ENCODE results near the gene C1orf74.
"Not testable (repeated sequence)": the region's sequence is repeated elsewhere in the genome, so short reads cannot be mapped to it uniquely, and the experiment has no call there.

Gene C1orf74

DNA sequence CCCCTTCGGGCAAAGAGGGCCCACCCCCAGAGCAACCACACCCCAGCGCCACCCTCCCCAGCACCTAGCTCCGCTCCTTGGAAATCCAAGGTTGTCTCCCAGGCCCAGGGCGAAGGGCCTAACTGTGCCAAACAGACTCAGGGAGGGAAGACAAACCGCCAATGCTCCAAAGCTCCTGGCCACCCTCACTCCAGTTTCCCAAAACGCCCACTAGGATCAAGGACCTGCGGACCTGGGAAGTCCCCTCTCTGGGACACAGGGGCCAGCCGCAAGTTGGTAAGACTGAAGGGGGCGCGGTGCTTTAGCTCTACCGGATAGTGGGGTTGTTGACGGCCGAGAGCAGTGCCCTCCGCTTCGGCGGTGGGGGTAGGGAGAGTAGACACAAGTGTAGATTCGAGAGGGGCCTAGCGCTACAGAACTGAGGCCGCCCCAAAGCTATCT, 21.0 kb upstream of the C1orf74 start:
- peak overlapping the region; percentile 82 for H3K27ac ChIP-seq
- TF ChIP-seq, protein P1, sequence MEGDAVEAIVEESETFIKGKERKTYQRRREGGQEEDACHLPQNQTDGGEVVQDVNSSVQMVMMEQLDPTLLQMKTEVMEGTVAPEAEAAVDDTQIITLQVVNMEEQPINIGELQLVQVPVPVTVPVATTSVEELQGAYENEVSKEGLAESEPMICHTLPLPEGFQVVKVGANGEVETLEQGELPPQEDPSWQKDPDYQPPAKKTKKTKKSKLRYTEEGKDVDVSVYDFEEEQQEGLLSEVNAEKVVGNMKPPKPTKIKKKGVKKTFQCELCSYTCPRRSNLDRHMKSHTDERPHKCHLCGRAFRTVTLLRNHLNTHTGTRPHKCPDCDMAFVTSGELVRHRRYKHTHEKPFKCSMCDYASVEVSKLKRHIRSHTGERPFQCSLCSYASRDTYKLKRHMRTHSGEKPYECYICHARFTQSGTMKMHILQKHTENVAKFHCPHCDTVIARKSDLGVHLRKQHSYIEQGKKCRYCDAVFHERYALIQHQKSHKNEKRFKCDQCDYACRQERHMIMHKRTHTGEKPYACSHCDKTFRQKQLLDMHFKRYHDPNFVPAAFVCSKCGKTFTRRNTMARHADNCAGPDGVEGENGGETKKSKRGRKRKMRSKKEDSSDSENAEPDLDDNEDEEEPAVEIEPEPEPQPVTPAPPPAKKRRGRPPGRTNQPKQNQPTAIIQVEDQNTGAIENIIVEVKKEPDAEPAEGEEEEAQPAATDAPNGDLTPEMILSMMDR (conservative IDR thresholded peaks at IDR 0.05), result no peak

DNA sequence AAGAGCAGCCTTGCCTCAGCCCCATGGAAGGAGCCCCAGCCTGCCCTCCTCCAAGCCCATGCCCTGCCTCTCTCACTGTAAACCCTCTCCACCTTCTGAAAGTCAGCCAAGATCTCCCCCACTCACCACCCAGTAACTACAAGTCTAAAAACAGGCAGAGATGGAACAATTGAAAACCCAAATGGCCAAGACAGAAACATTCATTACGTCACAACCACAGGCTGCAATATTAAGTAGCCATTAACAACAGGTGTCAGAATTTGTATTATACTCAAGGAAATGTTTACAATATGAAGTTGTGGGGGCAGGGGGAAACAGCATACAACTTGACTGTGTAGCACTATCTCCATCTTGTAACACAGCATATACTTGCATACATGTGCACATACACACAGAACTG, 19.2 kb upstream of the C1orf74 start:
- TF ChIP-seq, protein P1 (conservative IDR thresholded peaks at IDR 0.05), result no peak
- H3K27ac ChIP-seq, result no peak overlapping the region

- TF ChIP-seq, protein P1 (conservative IDR thresholded peaks at IDR 0.05), result no peak
These were observed 18.4 kb upstream of the C1orf74 start for GRCh38 chr1:209802780-209803152.

GRCh38 chr1:209802117-209802779, 17.9 kb upstream of the C1orf74 start:
- peak overlapping the region; percentile 73 for H3K27ac ChIP-seq
- TF ChIP-seq, protein P1 (conservative IDR thresholded peaks at IDR 0.05), result no peak

More at GRCh38 chr1:209802780-209803152, 18.4 kb upstream of the C1orf74 start:
- peak overlapping the region; percentile 73 for H3K27ac ChIP-seq

DNA sequence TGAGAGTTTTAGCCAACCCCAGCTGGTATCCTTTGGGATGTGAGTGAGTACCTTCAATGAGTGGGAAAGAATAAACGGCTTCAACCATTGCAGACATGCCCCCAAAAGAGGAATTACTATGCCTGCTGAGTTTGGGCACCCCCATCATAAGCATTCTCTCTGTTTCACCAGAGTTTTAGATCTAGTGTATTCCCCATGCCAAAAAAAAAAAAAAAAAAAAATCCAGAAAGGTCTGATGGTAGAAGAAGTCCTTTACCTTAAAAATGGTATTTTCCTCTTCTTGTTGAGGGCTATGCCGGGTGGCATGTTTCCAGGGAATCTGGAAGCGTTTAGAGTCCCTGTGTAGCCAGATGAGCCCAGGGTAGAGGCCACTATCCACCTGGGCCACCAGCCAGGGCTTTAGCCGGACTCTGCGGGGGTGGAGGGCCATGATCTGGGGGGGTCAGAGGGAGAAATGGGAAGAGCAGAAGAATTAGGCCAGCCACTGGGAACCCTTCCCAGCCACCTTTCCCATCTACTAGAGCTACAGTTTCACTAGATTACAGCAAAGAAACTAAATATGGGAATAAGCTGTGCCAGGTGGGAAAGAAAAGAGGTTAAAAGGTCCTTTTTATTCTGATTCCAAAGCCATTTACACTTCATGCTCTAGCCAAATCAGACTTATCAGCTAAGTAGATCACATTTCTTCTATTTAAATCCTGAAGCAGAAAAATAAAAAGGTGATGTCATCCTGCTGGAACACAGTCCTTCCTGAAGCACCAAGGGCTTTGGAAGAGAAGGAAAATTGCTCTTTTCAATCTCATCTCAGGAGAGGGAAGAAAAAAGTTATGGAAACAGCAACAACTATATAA, 16.9 kb upstream of the C1orf74 start:
- H3K27ac ChIP-seq, result peak overlapping the region; percentile 73
- TF ChIP-seq, protein P1 (conservative IDR thresholded peaks at IDR 0.05), result no peak

GRCh38 chr1:209797978-209798639, 13.8 kb upstream of the C1orf74 start:
- TF ChIP-seq, protein P1 (conservative IDR thresholded peaks at IDR 0.05), result no peak; the same call in 1 of the 2 replicates
- H3K27ac ChIP-seq, result no peak overlapping the region

DNA sequence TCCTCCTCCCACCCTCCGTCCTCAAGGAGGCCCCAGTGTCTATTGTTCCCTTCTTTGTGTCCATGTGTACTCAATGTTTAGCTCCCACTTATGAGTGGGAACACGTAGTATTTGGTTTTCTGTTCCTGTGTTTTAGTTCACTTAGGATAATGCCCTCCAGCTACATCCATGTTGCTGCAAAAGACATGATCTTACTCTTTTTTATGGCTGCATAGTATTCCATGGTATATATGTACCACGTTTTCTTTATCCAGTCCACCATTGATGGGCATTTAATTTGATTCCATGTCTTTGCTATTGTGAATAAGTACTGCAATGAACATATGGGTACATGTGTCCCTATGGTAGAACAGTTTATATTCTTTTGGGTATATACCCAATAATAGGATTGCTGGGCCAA, 9.4 kb upstream of the C1orf74 start:
- H3K27ac ChIP-seq, result not testable (repeated sequence)

Measured in VCaP (cell line).